Stimulated activated CD4-positive, alpha-beta T cell treated with anti-CD3 and anti-CD28 coated beads, Interleukin-15, amount 100 ng/mL, for 1 hour (primary cell): Measurements from ENCODE around the gene CHST13.
"Not testable (repeated sequence)": the region's sequence is repeated elsewhere in the genome, so short reads cannot be mapped to it uniquely, and the experiment has no call there.

Experiments used
- DNase-seq, 2 donors: peaks; one replicate each; pipeline ENCODE4 v3.0.0-alpha.2; 2020; ENCODE audit warnings: low read depth in 1 of 2, low spot score in 1 of 2

The CHST13 gene

GRCh38 chr3:126525091-126525852, 1.3 kb downstream of the CHST13 start:
- no peak for DNase-seq

- no peak for DNase-seq
Measured at GRCh38 chr3:126525853-126526667, 2.1 kb downstream of the CHST13 start.

- no peak for DNase-seq
Measured at GRCh38 chr3:126526668-126527005, 2.7 kb downstream of the CHST13 start.

DNA sequence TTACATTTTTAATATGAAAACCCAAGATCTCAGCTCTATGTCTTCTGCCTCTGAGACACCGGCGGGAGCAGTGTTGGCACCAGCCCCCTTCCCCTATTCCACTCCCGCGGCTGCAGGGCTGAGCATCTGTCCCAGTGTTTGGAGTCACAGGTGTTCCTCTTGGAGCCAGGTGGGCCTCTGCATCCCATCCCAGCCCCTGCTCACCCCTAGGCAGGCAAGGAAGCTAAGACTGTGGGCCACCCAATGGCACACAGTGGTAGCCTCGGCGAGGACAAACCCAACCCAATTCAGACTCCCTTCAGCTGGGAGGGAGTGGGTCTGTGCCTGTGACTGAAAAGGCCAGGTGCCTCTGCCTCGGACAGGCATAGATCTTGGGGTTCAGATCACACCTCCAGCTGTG, 3.1 kb downstream of the CHST13 start:
- no peak for DNase-seq

GRCh38 chr3:126527455-126528211, 3.7 kb downstream of the CHST13 start:
- no peak for DNase-seq

DNA sequence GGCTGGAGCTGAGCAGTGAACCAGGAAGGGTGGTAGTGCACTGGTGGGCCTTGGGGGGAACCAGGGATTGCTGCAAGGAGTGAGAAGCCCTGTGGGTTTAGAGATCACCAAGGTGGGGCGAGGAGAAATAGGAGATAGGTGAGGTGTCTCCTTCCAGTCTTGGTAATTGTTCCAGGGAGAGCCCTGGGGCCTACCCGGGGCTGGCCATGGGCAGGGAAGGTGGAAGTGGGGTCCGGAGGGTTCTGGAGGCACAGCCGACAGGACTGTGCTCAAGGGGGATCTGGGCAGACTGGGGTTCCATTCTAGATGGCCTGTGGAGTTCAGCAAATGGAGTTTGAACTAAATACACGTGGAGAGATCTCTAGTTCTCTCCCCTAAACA, 4.5 kb downstream of the CHST13 start:
- no peak for DNase-seq

DNA sequence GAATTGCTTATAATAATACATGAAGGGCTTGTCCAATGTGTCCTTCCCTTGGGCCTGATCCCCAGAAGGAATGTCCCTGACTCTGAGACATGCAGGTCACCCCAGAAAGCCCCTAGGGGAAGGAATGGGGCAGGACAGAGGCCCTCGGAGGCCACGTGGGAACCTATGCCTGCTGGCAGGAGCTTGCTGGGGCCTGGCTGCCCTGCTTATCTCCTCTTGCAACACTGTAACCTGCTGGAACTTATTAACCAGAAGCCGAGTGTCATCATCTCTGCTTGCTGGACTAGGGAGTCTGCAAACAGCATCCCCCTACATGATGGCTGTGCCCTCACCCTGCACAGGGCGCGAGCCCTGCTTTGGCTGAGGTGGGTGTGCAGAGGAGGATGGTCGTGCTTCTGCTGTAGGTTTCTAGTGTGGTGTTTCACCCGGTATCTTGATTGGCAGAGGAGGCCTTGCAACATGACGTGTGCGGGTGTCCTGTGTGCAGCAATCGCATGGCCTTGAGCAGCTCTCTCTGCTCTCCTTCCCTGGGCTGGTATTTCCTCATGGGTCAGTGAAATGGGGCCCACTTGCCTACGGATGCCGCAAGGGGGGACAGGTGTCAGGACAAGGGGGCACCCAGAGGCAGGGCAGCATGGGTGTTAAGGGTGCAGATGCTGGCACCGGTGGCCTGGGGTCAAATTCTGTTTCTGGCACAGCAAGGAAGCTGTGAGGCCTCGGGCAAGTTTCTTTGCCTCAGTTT, 5.0 kb downstream of the CHST13 start:
- no peak for DNase-seq

DNA sequence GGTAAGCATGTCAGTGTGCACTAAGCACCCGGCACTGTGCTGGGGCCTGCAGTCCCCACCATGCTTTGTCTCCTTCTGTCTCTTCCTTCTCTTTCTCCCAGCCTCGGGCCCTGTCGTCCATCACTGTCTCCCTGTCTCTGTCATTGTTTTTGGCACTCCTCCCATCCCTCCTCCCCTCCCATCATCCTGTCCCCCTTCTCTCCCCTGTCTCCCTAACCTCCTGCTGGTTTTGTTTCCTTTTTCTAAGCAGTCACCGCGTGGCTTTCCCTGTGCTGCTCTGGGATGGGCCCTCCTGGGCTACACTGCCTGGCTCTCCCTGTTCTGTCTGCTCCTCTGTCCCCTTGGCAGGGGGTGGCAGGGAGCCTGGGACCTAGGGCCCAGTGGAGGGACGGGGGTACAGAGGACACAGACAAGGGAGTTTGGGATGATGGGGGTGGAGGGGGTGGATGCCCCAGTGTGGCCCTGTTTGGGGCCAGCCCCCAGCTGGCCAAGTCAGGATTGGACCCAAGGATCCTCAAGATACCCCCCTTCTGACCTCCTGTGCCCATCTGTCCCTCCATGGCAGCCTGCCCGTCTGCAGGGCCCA, 5.7 kb downstream of the CHST13 start:
- no peak for DNase-seq

GRCh38 chr3:126530171-126531050, 6.5 kb downstream of the CHST13 start:
- DNase-seq = no peak

DNA sequence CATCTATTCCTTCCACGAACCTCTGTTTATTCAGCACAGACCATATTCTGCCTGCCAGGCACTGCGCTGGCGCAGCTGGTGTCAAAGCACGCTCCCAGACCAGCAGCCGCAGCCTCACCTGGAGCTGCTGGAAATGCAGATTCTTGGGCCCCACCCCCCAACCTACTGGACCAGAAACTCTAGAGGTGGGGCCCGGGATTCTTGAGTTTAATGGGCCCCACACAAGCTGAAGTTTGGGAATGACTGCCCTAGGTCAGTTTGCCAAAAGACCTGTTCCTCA, 7.0 kb downstream of the CHST13 start:
- no peak for DNase-seq

- no peak for DNase-seq
Measured at GRCh38 chr3:126533506-126533905, 9.6 kb downstream of the CHST13 start.

DNA sequence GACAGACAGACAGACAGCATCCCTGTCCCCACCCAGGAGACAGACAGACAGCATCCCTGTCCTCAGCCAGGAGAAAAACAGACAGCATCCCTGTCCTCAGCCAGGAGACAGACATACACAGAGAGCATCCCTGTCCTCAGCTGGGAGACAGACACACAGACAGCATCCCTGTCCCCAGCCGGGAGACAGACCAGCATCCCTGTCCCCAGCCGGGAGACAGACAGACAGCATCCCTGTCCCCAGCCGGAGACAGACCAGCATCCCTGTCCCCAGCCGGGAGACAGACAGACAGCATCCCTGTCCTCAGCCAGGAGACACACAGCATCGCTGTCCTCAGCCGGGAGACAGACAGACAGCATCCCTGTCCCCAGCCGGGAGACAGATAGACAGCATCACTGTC, 10.8 kb downstream of the CHST13 start:
- not testable (repeated sequence) for DNase-seq

- no peak for DNase-seq
Measured at GRCh38 chr3:126535636-126536035, 11.7 kb downstream of the CHST13 start.

GRCh38 chr3:126536126-126536525, 12.2 kb downstream of the CHST13 start:
- DNase-seq = no peak

- DNase-seq = no peak
Measured at GRCh38 chr3:126537116-126537729, 13.3 kb downstream of the CHST13 start.

DNA sequence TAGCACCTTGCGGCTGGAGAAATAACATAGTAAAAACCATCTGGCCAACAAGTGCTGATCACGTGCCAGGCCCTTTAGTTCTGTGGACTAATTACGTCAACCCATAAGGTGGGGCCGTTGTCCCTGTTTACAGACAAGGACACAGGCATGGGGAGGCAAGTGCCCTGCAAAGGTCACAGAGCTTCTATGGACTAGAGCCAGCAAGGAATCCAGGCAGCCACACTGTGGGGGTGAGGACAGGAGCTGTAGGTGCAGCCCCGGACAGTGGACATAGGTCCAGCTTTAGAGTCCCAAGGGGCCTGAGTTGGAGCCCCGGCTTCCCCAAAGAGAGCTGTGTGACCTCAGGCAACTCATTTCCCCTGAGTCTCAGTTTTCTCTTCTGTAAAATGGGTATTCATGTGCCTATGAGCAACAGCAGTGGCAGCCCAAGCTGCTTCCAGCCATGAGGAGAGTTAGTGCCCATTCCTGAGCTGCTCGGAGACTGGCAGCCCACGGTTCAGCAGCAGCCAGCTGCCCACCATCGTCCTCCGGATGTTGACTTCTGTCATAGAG, 13.9 kb downstream of the CHST13 start:
- no peak for DNase-seq

DNA sequence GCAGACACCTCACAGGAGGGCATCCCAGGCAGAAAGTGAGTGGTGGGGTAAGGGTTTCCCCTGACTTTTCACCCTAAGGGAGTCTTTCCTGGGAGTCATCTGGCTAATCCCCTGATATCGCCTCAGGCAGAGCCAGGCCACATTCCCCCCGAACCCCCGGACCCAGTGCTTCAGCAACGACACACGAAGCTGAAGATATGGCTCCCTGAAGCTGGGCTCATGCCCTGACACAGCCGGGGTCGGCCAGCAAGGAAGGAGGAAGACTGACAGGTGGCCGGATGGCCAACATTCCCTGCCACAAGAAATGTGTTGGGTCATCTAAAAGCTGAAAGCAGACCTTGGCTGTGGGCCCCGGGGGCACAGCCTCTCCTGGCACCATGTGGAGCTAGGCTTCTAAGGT, 14.4 kb downstream of the CHST13 start:
- no peak for DNase-seq

GRCh38 chr3:126538966-126539365, 15.0 kb downstream of the CHST13 start:
- DNase-seq = no peak

DNA sequence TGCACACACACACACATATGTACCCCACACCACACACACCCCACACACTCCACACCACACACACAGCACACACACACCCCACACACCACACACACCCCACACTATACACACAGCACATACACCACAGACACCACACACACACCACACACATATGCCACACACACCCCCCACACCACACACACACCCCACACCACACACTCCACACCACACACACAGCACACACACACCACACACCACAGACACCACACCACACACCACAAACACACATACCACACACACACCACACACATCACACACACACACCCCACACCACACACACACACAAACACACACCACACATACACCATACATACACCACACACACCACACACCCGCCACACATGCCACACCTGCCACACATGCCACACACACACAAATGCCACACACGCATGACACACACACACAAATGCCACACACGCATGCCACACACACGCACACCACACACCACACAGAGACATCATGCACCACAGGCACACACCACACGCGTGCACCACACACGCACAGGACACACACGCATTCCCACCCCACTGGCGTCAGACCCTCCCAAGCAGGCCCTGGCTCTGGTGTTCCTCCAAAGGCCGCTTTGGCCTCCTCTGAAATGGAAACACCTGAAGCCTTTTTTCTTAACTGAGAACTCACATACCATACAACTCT, 15.7 kb downstream of the CHST13 start:
- no peak for DNase-seq
